CD14-positive monocyte (primary cell): ENCODE data around the gene AKAP8. TPM values are rescaled to one million over a fixed set of nuclear protein-coding genes. Genes with fewer than 3 reads are reported as not detected.

ENCODE experiments used
- DNase-seq, 3 donors: peaks; one replicate each; pipeline ENCODE4 v3.0.0-alpha.2; 2011 to 2022
- H2AFZ ChIP-seq: 2 replicates; pipeline ENCODE4 v1.6.0; 2012; ENCODE audit warnings: mild to moderate bottlenecking, low read depth, low read length, inconsistent platforms; ENCODE audit not compliant: insufficient read depth, poor library complexity, severe bottlenecking
- H3K27ac ChIP-seq, 2 donors: 1 replicate in 1 of 2; 2 replicates in 1 of 2; pipeline ENCODE4 v1.5.1; 2012 to 2013; ENCODE audit warnings: low read length in 2 of 2, control low read depth in 1 of 2, inconsistent platforms in 1 of 2, low read depth in 1 of 2, mild to moderate bottlenecking in 1 of 2
- H3K27me3 ChIP-seq, 2 donors: one replicate each; pipeline versions ENCODE4 v1.6.0 to v1.6.1; 2011 to 2013; ENCODE audit warnings: low read length in 2 of 2; ENCODE audit not compliant: control insufficient read depth in 2 of 2, insufficient read depth in 2 of 2
- H3K36me3 ChIP-seq, 2 donors: replicated peaks in 1 of 2; 1 replicate in 1 of 2; 2 replicates in 1 of 2; pipeline versions ENCODE4 v1.5.1 to v1.6.1; 2012 to 2013; ENCODE audit warnings: low read length in 2 of 2, control low read depth in 1 of 2, inconsistent platforms in 1 of 2, mild to moderate bottlenecking in 1 of 2; ENCODE audit not compliant: insufficient read depth in 2 of 2, control insufficient read depth in 1 of 2
- H3K4me1 ChIP-seq, 2 donors: 1 replicate in 1 of 2; 2 replicates in 1 of 2; pipeline versions ENCODE4 v1.5.1 to v1.6.1; 2012 to 2013; ENCODE audit warnings: low read length in 2 of 2, control low read depth in 1 of 2, inconsistent platforms in 1 of 2, mild to moderate bottlenecking in 1 of 2, moderate library complexity in 1 of 2; ENCODE audit not compliant: insufficient read depth in 2 of 2, control insufficient read depth in 1 of 2
- H3K4me2 ChIP-seq: replicated peaks from 2 replicates; pipeline ENCODE3; 2012; ENCODE audit warnings: low read length, moderate library complexity, mild to moderate bottlenecking; ENCODE audit not compliant: poor library complexity, severe bottlenecking; ENCODE audit errors: extremely low read depth
- H3K4me3 ChIP-seq, 3 experiments: fragments of 200-600 bp in 1 of 3; sonication (generic) in 1 of 3; replicated peaks in 1 of 3; 1 replicate in 2 of 3; 2 replicates in 1 of 3; pipeline ENCODE4 v1.5.1; 2011 to 2013; ENCODE audit warnings: low read length in 3 of 3, mild to moderate bottlenecking in 3 of 3, control low read depth in 2 of 3, low read depth in 2 of 3, inconsistent platforms in 1 of 3, moderate library complexity in 1 of 3
- H3K79me2 ChIP-seq: 2 replicates; pipeline ENCODE4 v1.6.0; 2012; ENCODE audit warnings: mild to moderate bottlenecking, control low read depth, inconsistent platforms, low read length, moderate library complexity; ENCODE audit not compliant: insufficient read depth
- H3K9ac ChIP-seq: 2 replicates; pipeline ENCODE4 v1.6.0; 2017; ENCODE audit warnings: low read length, mild to moderate bottlenecking; ENCODE audit not compliant: insufficient read depth, poor library complexity, severe bottlenecking
- H3K9me3 ChIP-seq, 2 donors: replicated peaks in 1 of 2; 1 replicate in 1 of 2; 2 replicates in 1 of 2; pipeline versions ENCODE4 v1.5.1 to v1.6.1; 2012 to 2013; ENCODE audit warnings: low read length in 2 of 2, control low read depth in 1 of 2; ENCODE audit not compliant: control insufficient read depth in 1 of 2, insufficient read depth in 1 of 2
- H4K20me1 ChIP-seq: 2 replicates; pipeline ENCODE4 v1.6.0; 2012; ENCODE audit warnings: mild to moderate bottlenecking, low read length, control low read depth, moderate library complexity; ENCODE audit not compliant: insufficient read depth
- H3K27ac Mint-ChIP-seq, 7 donors: one replicate each; pipeline ENCODE4 v1.8.0; 2020; ENCODE audit warnings: mild to moderate bottlenecking in 7 of 7, mixed read lengths in 7 of 7, moderate library complexity in 6 of 7, inconsistent platforms in 2 of 7
- H3K27me3 Mint-ChIP-seq, 3 donors: one replicate each; pipeline ENCODE4 v1.8.0; 2021 to 2022; ENCODE audit warnings: low read depth in 3 of 3, mild to moderate bottlenecking in 3 of 3, mixed read lengths in 3 of 3, moderate library complexity in 3 of 3, inconsistent platforms in 1 of 3
- H3K36me3 Mint-ChIP-seq, 2 donors: one replicate each; pipeline ENCODE4 v1.8.0; 2020; ENCODE audit warnings: mixed read lengths in 2 of 2, inconsistent platforms in 1 of 2, mild to moderate bottlenecking in 1 of 2
- H3K4me1 Mint-ChIP-seq: one replicate; pipeline ENCODE4 v1.8.0; 2020; ENCODE audit warnings: mild to moderate bottlenecking, mixed read lengths
- H3K4me3 Mint-ChIP-seq, 2 donors: one replicate each; pipeline ENCODE4 v1.8.0; 2020; ENCODE audit warnings: mild to moderate bottlenecking in 2 of 2, mixed read lengths in 2 of 2, moderate library complexity in 1 of 2
- H3K9me3 Mint-ChIP-seq, 7 donors: one replicate each; pipeline ENCODE4 v1.8.0; 2020 to 2022; ENCODE audit warnings: mixed read lengths in 7 of 7, mild to moderate bottlenecking in 6 of 7, moderate library complexity in 6 of 7, inconsistent platforms in 2 of 7
- WGBS: methylation state at CpG from one replicate; pipeline ENCODE4 v1.1.5; 2013; ENCODE audit warnings: missing lambda C conversion rate; ENCODE audit not compliant: insufficient coverage; 5-methylcytosine and 5-hydroxymethylcytosine counted together
- intact Hi-C, 2 donors: fragments of 100-400 bp; cut with micrococcal nuclease; formaldehyde crosslinking; loops; one replicate each; pipeline versions ENCODE4 v1.15.0 to v1.15.1; 2023
- polyA plus RNA-seq, 3 donors: library from polyadenylated mRNA; depleted of rRNA in 1 of 3; unstranded in 2 of 3; stranded (reverse) in 1 of 3; fragments of 300-500 nt in 2 of 3; fragments of >200 nt in 1 of 3; fragmentation: Illumina TruSeq in 2 of 3; gene quantifications; 1 replicate in 2 of 3; 2 replicates in 1 of 3; pipeline ENCODE4 v1.2.3, GENCODE V29; 2012 to 2021
- TF ChIP-seq, protein P1 (sequence below): fragments of 200-600 bp; IDR thresholded peaks from one replicate; pipeline ENCODE4 v1.8.0; 2022; ENCODE audit warnings: antibody characterized with exemption, mild to moderate bottlenecking

The AKAP8 gene
- polyA plus RNA-seq, 3 donors: 8.0 to 25.9 (median 12.3) TPM

DNA sequence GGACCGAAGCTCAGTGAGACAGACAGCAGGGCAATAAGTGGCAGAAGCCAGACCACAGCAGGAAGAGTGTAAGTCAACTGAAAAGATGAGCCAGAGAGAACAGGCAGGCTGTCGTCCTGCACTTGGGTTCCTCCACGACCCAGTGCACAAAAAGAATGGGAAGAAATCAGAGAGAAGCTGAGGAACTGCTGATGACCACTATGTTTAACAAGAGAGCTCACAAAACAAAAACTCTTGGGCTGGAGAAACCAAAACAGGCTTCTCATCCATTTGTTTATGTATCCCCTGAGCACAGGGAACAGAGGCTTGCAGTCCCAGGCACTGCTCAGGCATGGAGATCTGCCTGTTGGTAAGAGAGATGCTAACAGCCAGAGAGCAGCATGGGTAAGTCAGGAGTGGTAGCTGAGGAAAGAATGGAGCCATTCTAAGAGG, 25.2 kb upstream of the AKAP8 start:
- Histone ChIP-seq H4K20me1 (peaks cover 99% of the 10 kb centered on the region), H3K9ac (no peak overlapping the region), H3K79me2 (peaks cover 86% of the 10 kb centered on the region), H3K9me3 (no peaks in the 10 kb centered on the region), H3K27me3 (no peaks in the 10 kb centered on the region), H3K27ac (no peak overlapping the region), H3K4me1 (no peaks in the 10 kb centered on the region), H2AFZ (no peak overlapping the region), H3K4me2 (no peak overlapping the region), H3K36me3 (peaks cover 67 to 95% of the 10 kb centered on the region in 2 donors), H3K4me3 (no peak overlapping the region)
- H3K4me3 Mint-ChIP-seq: no peak overlapping the region
- 61% methylated on average over 2 of the region's 3 CpGs for WGBS
- H3K27me3 Mint-ChIP-seq: no peaks in the 10 kb centered on the region
- H3K36me3 Mint-ChIP-seq: peaks cover 52 to 81% of the 10 kb centered on the region in 2 donors
- no peak for DNase-seq
- peaks cover 0 to 1% (median 0%) of the 10 kb centered on the region in 7 donors for H3K9me3 Mint-ChIP-seq
- intact Hi-C loops: no loop called here
- peaks cover 3% of the 10 kb centered on the region for H3K4me1 Mint-ChIP-seq
- H3K27ac Mint-ChIP-seq: peak overlapping the region in 2 of 7 donors; percentile 13 to 65
- TF ChIP-seq, protein P1, sequence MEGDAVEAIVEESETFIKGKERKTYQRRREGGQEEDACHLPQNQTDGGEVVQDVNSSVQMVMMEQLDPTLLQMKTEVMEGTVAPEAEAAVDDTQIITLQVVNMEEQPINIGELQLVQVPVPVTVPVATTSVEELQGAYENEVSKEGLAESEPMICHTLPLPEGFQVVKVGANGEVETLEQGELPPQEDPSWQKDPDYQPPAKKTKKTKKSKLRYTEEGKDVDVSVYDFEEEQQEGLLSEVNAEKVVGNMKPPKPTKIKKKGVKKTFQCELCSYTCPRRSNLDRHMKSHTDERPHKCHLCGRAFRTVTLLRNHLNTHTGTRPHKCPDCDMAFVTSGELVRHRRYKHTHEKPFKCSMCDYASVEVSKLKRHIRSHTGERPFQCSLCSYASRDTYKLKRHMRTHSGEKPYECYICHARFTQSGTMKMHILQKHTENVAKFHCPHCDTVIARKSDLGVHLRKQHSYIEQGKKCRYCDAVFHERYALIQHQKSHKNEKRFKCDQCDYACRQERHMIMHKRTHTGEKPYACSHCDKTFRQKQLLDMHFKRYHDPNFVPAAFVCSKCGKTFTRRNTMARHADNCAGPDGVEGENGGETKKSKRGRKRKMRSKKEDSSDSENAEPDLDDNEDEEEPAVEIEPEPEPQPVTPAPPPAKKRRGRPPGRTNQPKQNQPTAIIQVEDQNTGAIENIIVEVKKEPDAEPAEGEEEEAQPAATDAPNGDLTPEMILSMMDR: no peak

DNA sequence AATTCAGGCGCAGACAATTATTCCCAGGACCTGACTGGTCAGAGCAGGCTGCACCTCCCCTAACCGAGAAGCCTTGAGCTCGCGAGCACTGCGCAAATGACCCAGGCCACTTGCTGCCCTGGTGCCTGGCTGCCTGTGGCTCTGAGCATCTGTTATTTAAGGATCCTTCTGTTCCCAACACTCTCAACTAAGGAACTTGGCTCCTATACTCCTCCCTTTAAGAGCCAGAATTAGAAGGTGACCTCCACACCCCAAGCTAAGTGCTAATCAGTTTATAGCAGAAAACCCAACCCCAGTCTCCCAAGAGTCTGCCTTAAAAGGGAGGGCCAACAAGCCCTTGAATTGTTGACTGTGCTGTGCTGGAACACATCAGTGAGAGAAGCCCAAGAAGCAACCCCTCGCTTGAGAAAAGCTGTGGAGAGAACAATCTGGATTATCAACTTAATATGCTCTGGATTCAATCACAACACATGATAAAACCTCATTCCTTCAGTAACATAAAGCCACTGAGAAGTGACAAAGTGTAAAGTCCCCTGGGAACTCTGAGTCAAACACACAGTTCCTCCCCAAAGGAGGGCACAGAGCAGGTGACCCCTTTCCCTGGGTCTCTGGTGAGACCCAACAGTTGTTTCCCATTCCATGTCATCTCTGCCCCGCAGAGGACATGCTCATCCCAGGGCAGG, 24.7 kb upstream of the AKAP8 start:
- no peak overlapping the region for H3K4me3 Mint-ChIP-seq
- WGBS: 93% methylated on average over 6 of the region's 7 CpGs
- TF ChIP-seq, protein P1: no peak
- no peak overlapping the region for H3K9ac ChIP-seq
- H3K27ac ChIP-seq: no peak overlapping the region
- peaks cover 3% of the 10 kb centered on the region for H3K4me1 Mint-ChIP-seq
- no peak overlapping the region for H3K4me3 ChIP-seq
- peaks cover 95% of the 10 kb centered on the region for H4K20me1 ChIP-seq
- peaks cover 81% of the 10 kb centered on the region for H3K79me2 ChIP-seq
- peak overlapping the region in 3 of 7 donors; percentile 13 to 65 (median 36) for H3K27ac Mint-ChIP-seq
- H3K36me3 ChIP-seq: peaks cover 68 to 95% of the 10 kb centered on the region in 2 donors
- no peak for DNase-seq
- intact Hi-C loops: no loop called here
- H2AFZ ChIP-seq: no peak overlapping the region
- H3K4me1 ChIP-seq: no peaks in the 10 kb centered on the region
- H3K27me3 Mint-ChIP-seq: no peaks in the 10 kb centered on the region
- no peaks in the 10 kb centered on the region for H3K9me3 ChIP-seq
- peaks cover 0 to 1% (median 0%) of the 10 kb centered on the region in 7 donors for H3K9me3 Mint-ChIP-seq
- H3K4me2 ChIP-seq: no peak overlapping the region
- H3K27me3 ChIP-seq: no peaks in the 10 kb centered on the region
- peaks cover 53 to 81% of the 10 kb centered on the region in 2 donors for H3K36me3 Mint-ChIP-seq
